ENCODE measurements around the gene SMIM9.

GRCh38 chrX:154836163-154836562, 1.7 kb upstream of the SMIM9 start:
- TF ChIP-seq EZH2 (IDR thresholded peaks at IDR 0.05; ENCODE audit: borderline replicate concordance, low read length), result no peak
- TF ChIP-seq, protein P1, sequence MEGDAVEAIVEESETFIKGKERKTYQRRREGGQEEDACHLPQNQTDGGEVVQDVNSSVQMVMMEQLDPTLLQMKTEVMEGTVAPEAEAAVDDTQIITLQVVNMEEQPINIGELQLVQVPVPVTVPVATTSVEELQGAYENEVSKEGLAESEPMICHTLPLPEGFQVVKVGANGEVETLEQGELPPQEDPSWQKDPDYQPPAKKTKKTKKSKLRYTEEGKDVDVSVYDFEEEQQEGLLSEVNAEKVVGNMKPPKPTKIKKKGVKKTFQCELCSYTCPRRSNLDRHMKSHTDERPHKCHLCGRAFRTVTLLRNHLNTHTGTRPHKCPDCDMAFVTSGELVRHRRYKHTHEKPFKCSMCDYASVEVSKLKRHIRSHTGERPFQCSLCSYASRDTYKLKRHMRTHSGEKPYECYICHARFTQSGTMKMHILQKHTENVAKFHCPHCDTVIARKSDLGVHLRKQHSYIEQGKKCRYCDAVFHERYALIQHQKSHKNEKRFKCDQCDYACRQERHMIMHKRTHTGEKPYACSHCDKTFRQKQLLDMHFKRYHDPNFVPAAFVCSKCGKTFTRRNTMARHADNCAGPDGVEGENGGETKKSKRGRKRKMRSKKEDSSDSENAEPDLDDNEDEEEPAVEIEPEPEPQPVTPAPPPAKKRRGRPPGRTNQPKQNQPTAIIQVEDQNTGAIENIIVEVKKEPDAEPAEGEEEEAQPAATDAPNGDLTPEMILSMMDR (conservative IDR thresholded peaks at IDR 0.05 in 1 of 2, IDR thresholded peaks at IDR 0.05 in 1 of 2; ENCODE audit: extremely low read depth in 1 of 2, insufficient read depth in 1 of 2, low read depth in 1 of 2, low read length in 2 of 2), result no peak
